Measurements from ENCODE around the gene CTSE. TPM values are rescaled to one million over a fixed set of nuclear protein-coding genes. Genes with fewer than 3 reads are reported as not detected.

The CTSE gene
- total and polyA plus RNA-seq, 2 of the 8 experiments (the other 6 are each of a cell fraction or from before 2014, with no cell fraction given), result 0.03 TPM; not detected in 1

DNA sequence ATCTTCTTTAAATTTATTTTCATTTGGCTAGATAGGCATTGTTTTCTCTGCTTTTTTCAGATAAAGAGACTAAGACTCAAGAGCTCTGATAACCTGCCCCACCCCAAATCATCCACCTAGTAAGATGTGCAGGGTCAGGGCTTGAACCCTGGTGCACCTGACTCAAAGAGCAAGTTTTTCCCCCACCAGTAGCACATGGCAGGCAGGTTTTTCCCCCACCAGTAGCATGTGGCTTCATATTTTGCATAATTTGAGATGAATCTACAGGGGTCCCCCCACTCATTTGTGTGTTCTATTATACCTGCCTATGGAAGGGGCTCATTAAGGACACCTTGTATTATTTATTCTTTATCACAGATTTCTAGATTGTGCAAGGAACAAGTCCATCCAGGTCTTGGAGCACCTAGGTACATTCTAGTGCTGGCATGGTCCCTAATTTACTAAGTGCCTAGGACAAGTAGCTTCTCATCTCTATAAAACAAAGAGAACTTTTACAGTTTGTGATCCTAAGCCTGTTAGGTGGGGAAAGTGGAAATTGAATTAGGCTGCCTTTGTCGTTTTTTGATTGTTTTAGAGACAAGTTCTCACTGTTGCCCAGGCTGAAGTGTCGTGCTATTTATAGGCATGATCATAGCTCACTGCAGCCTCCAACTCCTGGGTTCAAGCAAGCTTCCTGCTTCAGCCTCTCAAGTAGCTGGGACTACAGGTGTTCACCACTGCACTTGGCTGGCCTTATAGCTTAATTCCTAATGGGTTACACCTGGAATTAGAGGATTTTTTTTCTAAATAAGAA, 13.2 kb upstream of the CTSE start:
- no peak overlapping the region for H2BK5ac ChIP-seq (ENCODE audit: low read depth, low read length)
- CTCF ChIA-PET (ENCODE audit: partially characterized antibody), result interaction anchor here (0.7 to 2.0 kb wide), 9 partner anchors 8 to 81 kb away, joined by 3 to 8 read pairs (median 4); partner anchors contain the start of gene AVPR1B
- H4K8ac ChIP-seq (ENCODE audit: extremely low read depth, insufficient read depth, low read length), result no peak overlapping the region
- no peaks in the 10 kb centered on the region for H3K23me2 ChIP-seq (ENCODE audit: low read depth, low read length)
- no peak overlapping the region for H3K4me2 ChIP-seq (ENCODE audit: insufficient read depth in 1 of 2, low read depth in 2 of 2, low read length in 2 of 2)
- H3K18ac ChIP-seq (ENCODE audit: extremely low read depth, low read length), result no peak overlapping the region
- H3K4me3 ChIP-seq (ENCODE audit: extremely low read depth in 1 of 4, insufficient read depth in 2 of 4, low read depth in 3 of 4, low read length in 4 of 4), result no peak overlapping the region
- no peaks in the 10 kb centered on the region for H3K79me1 ChIP-seq (ENCODE audit: low read depth, low read length)
- H3K9me3 ChIP-seq (ENCODE audit: insufficient read depth in 2 of 2, low read depth in 1 of 2, low read length in 1 of 2), result no peaks in the 10 kb centered on the region
- no peak overlapping the region for H2AK5ac ChIP-seq (ENCODE audit: low read depth, low read length)
- H2BK15ac ChIP-seq (ENCODE audit: low read length), result no peak overlapping the region
- no peak overlapping the region for H3K23ac ChIP-seq (ENCODE audit: insufficient read length)
- WGBS, 2 experiments (ENCODE audit: extremely low coverage in 1 of 2, insufficient coverage in 1 of 2, insufficient read length in 1 of 2, insufficient replicate concordance in 2 of 2, low coverage in 1 of 2, low lambda C conversion rate in 2 of 2, missing lambda C conversion rate in 1 of 2), result 82% methylated on average over 2 of the region's 2 CpGs; no CpG with 5 or more reads in 1 of the 2 experiments
- no peak overlapping the region for H3K56ac ChIP-seq (replicated peaks; ENCODE audit: insufficient read length, low read depth, low read length)
- no peaks in the 10 kb centered on the region for H4K20me1 ChIP-seq (replicated peaks in 1 of 2; ENCODE audit: control insufficient read depth in 1 of 2, insufficient read depth in 2 of 2, low read length in 2 of 2)
- no peak overlapping the region for H3K14ac ChIP-seq (ENCODE audit: insufficient read length)
- H2AFZ ChIP-seq (ENCODE audit: low read length), result no peak overlapping the region
- H3K79me2 ChIP-seq (ENCODE audit: control insufficient read depth in 1 of 2, insufficient read depth in 2 of 2, low read length in 2 of 2), result no peaks in the 10 kb centered on the region
- H2BK120ac ChIP-seq (replicated peaks; ENCODE audit: low read depth, low read length), result no peak overlapping the region
- no peak overlapping the region for H2BK20ac ChIP-seq (ENCODE audit: low read length)
- FAIRE-seq, result no peak
- H3K36me3 ChIP-seq (ENCODE audit: control insufficient read depth in 2 of 4, insufficient read depth in 4 of 4, low read length in 3 of 4), result no peaks in the 10 kb centered on the region
- no peak overlapping the region for H2BK12ac ChIP-seq (ENCODE audit: low read depth, low read length)
- H4K5ac ChIP-seq (ENCODE audit: insufficient read length, low read depth, low read length), result no peak overlapping the region
- peak in 1 of 2 experiments; percentile 11 for DNase-seq (ENCODE audit: low read depth in 1 of 2, low spot score in 2 of 2)
- H3K27ac ChIP-seq (ENCODE audit: low read depth, low read length), result no peak overlapping the region
- POLR2A ChIA-PET (ENCODE audit: partially characterized antibody), result no interaction called here
- no peak overlapping the region for H4K91ac ChIP-seq (replicated peaks; ENCODE audit: insufficient read length, low read length)
- peaks cover 2 to 9% (median 3%) of the 10 kb centered on the region in 4 experiments; a peak in 5 of 7 replicates for H3K4me1 ChIP-seq (replicated peaks in 1 of 4; ENCODE audit: control insufficient read depth in 3 of 4, insufficient read depth in 4 of 4, low read length in 3 of 4)
- no peak overlapping the region for H3K4ac ChIP-seq (replicated peaks; ENCODE audit: insufficient read length, low read depth, low read length)
- no peak overlapping the region for H3K9ac ChIP-seq (replicated peaks in 1 of 4; ENCODE audit: extremely low read depth in 1 of 4, low read depth in 3 of 4, low read length in 3 of 4)
- H3K27me3 ChIP-seq (replicated peaks in 1 of 4; ENCODE audit: control insufficient read depth in 3 of 4, extremely low read depth in 1 of 4, insufficient read depth in 3 of 4, low read length in 3 of 4), result no peaks in the 10 kb centered on the region
- TF ChIP-seq RXRA (IDR thresholded peaks at IDR 0.05; ENCODE audit: insufficient read depth, low read depth, low read length) (no peak), JUND (IDR thresholded peaks at IDR 0.05; ENCODE audit: low read length) (no peak), PHF8 (conservative IDR thresholded peaks at IDR 0.05; ENCODE audit: low read depth, low read length) (no peak), CHD1 (IDR thresholded peaks at IDR 0.05; ENCODE audit: low read depth, low read length) (no peak), KDM1A (IDR thresholded peaks at IDR 0.05; ENCODE audit: borderline replicate concordance, low read length) (no peak), ZNF274 (IDR thresholded peaks at IDR 0.05; ENCODE audit: borderline replicate concordance, extremely low read depth, low read length) (no peak), RBBP5 (IDR thresholded peaks at IDR 0.05; ENCODE audit: borderline replicate concordance, low read depth, low read length) (no peak), SIX5 (IDR thresholded peaks at IDR 0.05; ENCODE audit: low read depth, low read length) (no peak), CBX5 (IDR thresholded peaks at IDR 0.05; ENCODE audit: low read depth, low read length) (no peak), HDAC6 (IDR thresholded peaks at IDR 0.05; ENCODE audit: low read depth, low read length) (no peak), SRF (IDR thresholded peaks at IDR 0.05; ENCODE audit: low read depth, low read length) (no peak)
- TF ChIP-seq, protein P1, sequence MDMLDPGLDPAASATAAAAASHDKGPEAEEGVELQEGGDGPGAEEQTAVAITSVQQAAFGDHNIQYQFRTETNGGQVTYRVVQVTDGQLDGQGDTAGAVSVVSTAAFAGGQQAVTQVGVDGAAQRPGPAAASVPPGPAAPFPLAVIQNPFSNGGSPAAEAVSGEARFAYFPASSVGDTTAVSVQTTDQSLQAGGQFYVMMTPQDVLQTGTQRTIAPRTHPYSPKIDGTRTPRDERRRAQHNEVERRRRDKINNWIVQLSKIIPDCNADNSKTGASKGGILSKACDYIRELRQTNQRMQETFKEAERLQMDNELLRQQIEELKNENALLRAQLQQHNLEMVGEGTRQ (IDR thresholded peaks at IDR 0.05; ENCODE audit: low read length), result no peak

Data from H1 (cell line).